ENCODE measurements around the gene ZNF222. TPM values are rescaled to one million over a fixed set of nuclear protein-coding genes. Genes with fewer than 3 reads are reported as not detected.

ZNF222 gene
- 1.2 and 5.2 TPM in 2 replicates for total RNA-seq

GRCh38 chr19:44025217-44025936 lies at the start of gene ZNF222:
ZNF222 (plus strand) TSS chr19:44025379; CDS start chr19:44025437, 58 bp downstream.

GRCh38 chr19:43983912-43984686 lies 41.1 kb upstream of the ZNF222 start, which contains the start of gene ZNF155:
ZNF155 (plus strand) TSS chr19:43984188; CDS start chr19:43988544, 4,356 bp downstream.

GRCh38 chr19:44002566-44003460 lies 22.4 kb upstream of the ZNF222 start, which contains the start of gene ZNF230:
ZNF230 (plus strand) TSS chr19:44002957; CDS start chr19:44007079, 4,122 bp downstream.

GRCh38 chr19:44051650-44052402 lies 26.6 kb downstream of the ZNF222 start, which contains the start of gene ZNF223:
ZNF223 (plus strand) TSS chr19:44052036; CDS start chr19:44055177, 3,141 bp downstream.

GRCh38 chr19:44071824-44072542 lies 46.8 kb downstream of the ZNF222 start, which contains the start of gene ZNF284:
ZNF284 (plus strand) TSS chr19:44072159; CDS start chr19:44076390, 4,231 bp downstream.

Other genes with a start within 250 kb of the ZNF222 start
- 0.89 and 1.7 TPM in 2 replicates for gene KCNN4, start 244.4 kb upstream of the ZNF222 start, total RNA-seq
- gene LYPD5, start 222.9 kb upstream of the ZNF222 start, total RNA-seq = not detected in 2 replicates
- gene ZNF283, start 198.1 kb upstream of the ZNF222 start, total RNA-seq = 0.86 and 10.6 TPM in 2 replicates
- gene ZNF404, start 141.4 kb upstream of the ZNF222 start, total RNA-seq = 1.2 and 2.0 TPM in 2 replicates
- 5.8 and 6.4 TPM in 2 replicates for gene ZNF45, start 90.1 kb upstream of the ZNF222 start, total RNA-seq
- gene ZNF221, start 74.2 kb upstream of the ZNF222 start, total RNA-seq = 1.2 and 2.3 TPM in 2 replicates
- 2.0 and 8.0 TPM in 2 replicates for gene ZNF155, start 41.2 kb upstream of the ZNF222 start, total RNA-seq
- 0.58 and 1.9 TPM in 2 replicates for gene ZNF230, start 22.4 kb upstream of the ZNF222 start, total RNA-seq
- 2.6 and 5.1 TPM in 2 replicates for gene ZNF223, start 26.7 kb downstream of the ZNF222 start, total RNA-seq
- gene ZNF284, start 46.8 kb downstream of the ZNF222 start, total RNA-seq = 1.4 and 1.6 TPM in 2 replicates
- gene ZNF224, start 69.0 kb downstream of the ZNF222 start, total RNA-seq = 3.2 and 6.0 TPM in 2 replicates
- 4.6 and 7.5 TPM in 2 replicates for gene ZNF225, start 88.0 kb downstream of the ZNF222 start, total RNA-seq
- 1.9 and 2.3 TPM in 2 replicates for gene ZNF234, start 116.2 kb downstream of the ZNF222 start, total RNA-seq
- 17.6 and 27.6 TPM in 2 replicates for gene ZNF226, start 139.7 kb downstream of the ZNF222 start, total RNA-seq
- gene ZNF227, start 187.2 kb downstream of the ZNF222 start, total RNA-seq = 4.3 and 5.1 TPM in 2 replicates
- gene ZNF233, start 234.5 kb downstream of the ZNF222 start, total RNA-seq = under 0.01 and 1.7 TPM in 2 replicates

Measured in myometrial cell (primary cell).